SU-DHL-6 (cell line): ENCODE data around the gene ZDHHC16.

Experiments
- H2AFZ ChIP-seq: fragments of 200-600 bp; sonication (generic); 2 replicates; pipeline ENCODE4 v1.6.1; 2014; ENCODE audit warnings: low read depth, mild to moderate bottlenecking, moderate library complexity, mixed read lengths, antibody characterized with exemption, low read length; ENCODE audit not compliant: severe bottlenecking
- H3F3A ChIP-seq: fragments of 200-600 bp; shearing (Covaris generic); 2 replicates; pipeline ENCODE4 v1.6.0; 2016; ENCODE audit warnings: antibody characterized with exemption, mild to moderate bottlenecking; ENCODE audit not compliant: insufficient read depth
- H3K27ac ChIP-seq: fragments of 200-600 bp; sonication (generic); 2 replicates; pipeline ENCODE4 v1.5.1; 2016; ENCODE audit warnings: low read depth, mild to moderate bottlenecking, low read length, moderate library complexity, mixed read lengths
- H3K27me3 ChIP-seq: fragments of 200-600 bp; sonication (generic), shearing (Covaris generic); 2 replicates; pipeline ENCODE4 v1.6.0; 2014; ENCODE audit warnings: mild to moderate bottlenecking, low read length
- H3K36me3 ChIP-seq: fragments of 200-600 bp; sonication (generic); 2 replicates; pipeline ENCODE4 v1.6.1; 2014; ENCODE audit warnings: mild to moderate bottlenecking, low read length, mixed read lengths
- H3K4me2 ChIP-seq: fragments of 300-600, 200-600 bp; shearing (Covaris generic), sonication (generic); 2 replicates; pipeline ENCODE4 v1.6.0; 2014; ENCODE audit warnings: low read length, low read depth, mild to moderate bottlenecking; ENCODE audit not compliant: poor library complexity, severe bottlenecking
- H3K4me3 ChIP-seq: fragments of 200-600 bp; sonication (generic); 2 replicates; pipeline ENCODE4 v1.5.1; 2014; ENCODE audit warnings: antibody characterized with exemption, low read length, mild to moderate bottlenecking, mixed read lengths; ENCODE audit not compliant: insufficient read depth, poor library complexity, severe bottlenecking
- H3K79me2 ChIP-seq: fragments of 200-600 bp; sonication (generic); 2 replicates; pipeline ENCODE4 v1.6.1; 2014; ENCODE audit warnings: mild to moderate bottlenecking, low read length, moderate library complexity; ENCODE audit not compliant: insufficient read depth
- H3K9ac ChIP-seq: fragments of 200-600 bp; sonication (generic); 2 replicates; pipeline ENCODE4 v1.7.0; 2014; ENCODE audit warnings: mild to moderate bottlenecking, low read length
- H3K9me2 ChIP-seq: fragments of 200-600 bp; sonication (generic); replicated peaks from 2 replicates; pipeline ENCODE4 v1.6.1; 2014; ENCODE audit warnings: low read length; ENCODE audit not compliant: insufficient read depth
- H3K9me3 ChIP-seq: fragments of 200-600 bp; sonication (generic); 2 replicates; pipeline ENCODE4 v1.6.1; 2014; ENCODE audit warnings: low read length, mixed read lengths; ENCODE audit not compliant: insufficient read depth
- H4K20me1 ChIP-seq: fragments of 200-600 bp; sonication (generic); 2 replicates; pipeline ENCODE4 v1.6.1; 2014; ENCODE audit warnings: low read depth, mild to moderate bottlenecking, antibody characterized with exemption, low read length, moderate library complexity, mixed read lengths
- CTCF ChIP-seq: fragments of 200-600 bp; sonication (generic); IDR thresholded peaks from one replicate; pipeline ENCODE4 v1.5.1; 2017; ENCODE audit warnings: antibody characterized with exemption, mild to moderate bottlenecking, low read length, moderate library complexity; ENCODE audit not compliant: insufficient read depth, poor library complexity, severe bottlenecking
- EZH2phosphoT487 ChIP-seq: fragments of 200-600 bp; sonication (generic), shearing (Covaris generic); conservative IDR thresholded peaks from 2 replicates; pipeline ENCODE4 v1.6.1; 2018; ENCODE audit warnings: mild to moderate bottlenecking, antibody characterized with exemption, low read length, moderate library complexity, mixed read lengths

Gene ZDHHC16

GRCh38 chr10:97506199-97506991 is 60.4 kb downstream of the ZDHHC16 start:
- Histone ChIP-seq H3K4me2 (no peak overlapping the region), H3K9me3 (no peaks in the 10 kb centered on the region), H4K20me1 (no peaks in the 10 kb centered on the region), H3K36me3 (no peaks in the 10 kb centered on the region), H3K27me3 (no peaks in the 10 kb centered on the region), H3F3A (no peaks in the 10 kb centered on the region), H3K4me3 (no peak overlapping the region), H3K9me2 (no peaks in the 10 kb centered on the region), H3K27ac (no peak overlapping the region), H3K79me2 (no peaks in the 10 kb centered on the region), H3K9ac (no peak overlapping the region), H2AFZ (no peak overlapping the region)
- TF ChIP-seq EZH2phosphoT487 (no peak), CTCF (no peak)
